Limb (tissue), 2 donors: ENCODE measurements around the gene MYO7B.
"Not testable (repeated sequence)": the region's sequence is repeated elsewhere in the genome, so short reads cannot be mapped to it uniquely, and the experiment has no call there.

Experiments
- DNase-seq, 2 donors: peaks; one replicate each; pipeline ENCODE4 v3.0.0-alpha.2; 2016; ENCODE audit errors: extremely low spot score in 2 of 2

Gene MYO7B

DNA sequence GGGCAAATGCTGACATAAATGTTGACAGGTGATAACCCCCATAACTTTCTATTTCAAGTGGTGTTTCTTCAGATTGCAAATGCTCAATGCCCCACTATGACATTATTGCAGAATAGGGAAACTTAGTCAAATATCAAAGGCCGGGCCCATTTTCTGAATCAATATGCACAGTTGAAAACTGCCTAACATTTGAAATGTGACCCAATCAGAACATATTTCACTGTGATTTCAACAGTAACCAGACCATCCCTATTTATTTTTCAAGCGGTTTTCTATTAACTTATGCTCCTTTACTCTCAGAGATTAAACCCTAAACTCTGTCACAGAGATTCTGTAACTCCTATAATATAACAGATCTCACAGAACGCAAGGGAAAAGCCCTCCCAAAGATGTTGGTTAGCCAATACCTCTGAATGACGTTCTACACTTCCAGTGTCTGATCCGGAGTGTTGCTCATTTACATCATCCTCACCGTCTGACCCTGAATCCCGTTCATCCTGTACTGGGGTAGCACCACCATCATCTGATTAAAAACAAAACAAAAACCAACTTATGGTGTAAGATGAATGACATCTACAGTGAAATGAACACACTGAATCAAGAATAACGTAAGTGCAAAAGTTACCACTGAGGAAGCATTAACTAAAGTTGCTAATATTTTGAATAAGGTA is 12.1 kb upstream of the MYO7B start:
- no peak for DNase-seq

DNA sequence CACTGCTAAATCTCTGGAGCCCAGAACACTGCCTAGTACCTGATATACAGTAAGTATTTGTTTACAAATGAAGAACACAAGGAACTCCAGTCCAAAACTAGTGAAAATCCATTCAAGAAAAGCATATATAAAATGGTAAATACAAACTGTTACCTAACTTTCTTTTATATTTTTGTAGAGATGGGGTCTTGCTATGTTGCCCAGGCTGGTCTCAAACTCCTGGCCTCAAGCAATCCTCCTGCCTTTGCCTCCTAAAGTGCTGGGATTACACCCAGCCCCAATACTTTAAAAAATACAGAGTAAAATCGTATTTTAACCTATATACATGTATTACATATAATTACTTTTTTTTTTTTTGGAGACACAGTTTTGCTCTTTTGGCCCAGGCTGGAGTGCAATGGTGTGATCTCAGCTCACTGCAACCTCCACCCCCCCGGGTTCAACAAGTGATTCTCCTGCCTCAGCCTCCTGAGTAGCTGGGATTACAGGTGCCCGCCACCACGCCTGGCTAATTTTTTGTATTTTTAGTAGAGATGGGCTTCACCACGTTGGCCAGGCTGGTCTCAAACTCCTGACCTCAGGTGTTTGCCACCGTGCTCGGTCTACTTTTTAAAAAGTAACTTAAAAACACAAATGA is 11.2 kb upstream of the MYO7B start:
- not testable (repeated sequence) for DNase-seq

- peak in 1 of 2 donors; percentile 19 for DNase-seq
Measured at GRCh38 chr2:127525691-127526131, 9.8 kb upstream of the MYO7B start.

- peak; percentile 94 to 98 for DNase-seq
Measured at GRCh38 chr2:127526132-127527000, 9.1 kb upstream of the MYO7B start, which contains the start of gene IWS1. IWS1 (minus strand) TSS chr2:127526489; CDS start chr2:127526208, 281 bp downstream.

DNA sequence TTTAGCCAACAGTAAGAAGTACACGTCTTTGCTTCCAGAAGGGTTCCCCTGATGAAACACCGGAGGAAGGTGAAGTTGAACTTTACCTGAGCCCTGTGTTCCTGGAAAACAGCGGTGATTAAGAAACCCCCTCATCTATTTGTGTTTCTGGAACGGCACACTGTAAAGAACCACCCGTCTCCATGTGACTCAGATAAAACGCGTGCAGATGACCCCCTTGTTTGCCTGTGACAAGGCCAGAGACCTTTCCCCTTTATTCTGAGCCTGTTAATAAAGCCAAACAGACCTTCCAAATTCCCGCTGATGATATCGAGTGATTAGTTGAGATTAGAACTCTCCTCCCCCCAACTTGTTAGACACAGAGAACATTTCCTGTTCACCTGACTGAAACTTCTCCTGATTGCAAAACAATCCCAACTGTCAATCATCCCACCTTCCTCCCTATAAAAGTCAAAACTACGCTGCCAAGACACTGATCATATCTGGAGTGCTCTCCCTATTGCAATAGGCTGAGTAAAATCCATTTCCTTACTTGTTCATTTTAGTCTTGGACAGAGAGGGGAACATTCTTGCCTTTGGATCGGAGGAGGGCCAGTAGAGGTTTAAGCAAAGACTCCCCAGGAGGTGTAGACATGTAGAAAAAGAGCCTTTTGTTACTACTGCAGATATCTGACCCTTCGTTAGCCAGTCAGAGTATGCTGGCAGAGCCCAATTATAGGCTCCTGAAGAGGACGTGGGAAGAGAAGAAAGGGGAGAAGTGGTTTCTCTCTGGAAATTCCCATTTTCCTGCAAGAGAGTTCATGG is 8.3 kb upstream of the MYO7B start:
- no peak for DNase-seq

GRCh38 chr2:127528487-127528886 is 7.0 kb upstream of the MYO7B start:
- no peak for DNase-seq

DNA sequence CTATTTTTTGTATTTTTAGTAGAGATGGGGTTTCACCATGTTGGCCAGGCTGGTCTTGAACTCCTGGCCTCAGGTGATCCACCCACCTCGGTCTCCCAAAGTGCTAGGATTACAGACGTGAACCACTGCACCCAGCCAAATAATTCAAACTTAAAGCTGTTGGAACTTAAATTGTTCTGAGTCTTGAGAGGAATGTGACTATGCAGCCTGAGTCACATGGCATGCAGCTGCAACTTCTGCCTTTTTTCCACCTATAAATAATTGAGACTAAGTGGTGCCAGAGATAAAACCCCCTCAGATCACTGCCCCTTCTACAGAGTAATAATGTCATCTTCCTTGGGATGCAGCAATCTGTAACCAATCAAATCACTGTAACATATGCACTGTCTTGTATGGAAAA is 6.1 kb upstream of the MYO7B start:
- not testable (repeated sequence) for DNase-seq

- DNase-seq: no peak
Measured at GRCh38 chr2:127530245-127531140, 5.0 kb upstream of the MYO7B start.

DNA sequence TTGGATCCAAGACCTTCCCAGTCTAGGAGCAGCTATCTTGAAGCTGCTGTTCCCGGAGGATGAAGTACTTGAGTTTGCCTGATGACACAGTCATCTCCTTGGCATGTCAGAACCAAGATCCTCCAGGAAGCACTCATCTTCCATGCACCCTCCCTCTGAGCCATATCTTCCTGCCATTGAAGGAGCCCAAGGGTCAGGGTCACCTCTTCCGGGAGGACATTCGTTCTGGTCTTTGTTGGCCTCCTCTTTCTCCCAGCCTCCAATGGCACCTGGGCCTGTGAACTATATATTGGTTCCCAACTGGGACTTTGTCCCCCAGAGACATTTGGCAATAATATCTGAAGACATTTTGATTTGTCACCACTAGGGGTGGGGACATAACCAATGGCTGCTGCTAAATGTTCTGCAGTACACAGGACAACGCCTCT is 4.2 kb upstream of the MYO7B start:
- no peak for DNase-seq

DNA sequence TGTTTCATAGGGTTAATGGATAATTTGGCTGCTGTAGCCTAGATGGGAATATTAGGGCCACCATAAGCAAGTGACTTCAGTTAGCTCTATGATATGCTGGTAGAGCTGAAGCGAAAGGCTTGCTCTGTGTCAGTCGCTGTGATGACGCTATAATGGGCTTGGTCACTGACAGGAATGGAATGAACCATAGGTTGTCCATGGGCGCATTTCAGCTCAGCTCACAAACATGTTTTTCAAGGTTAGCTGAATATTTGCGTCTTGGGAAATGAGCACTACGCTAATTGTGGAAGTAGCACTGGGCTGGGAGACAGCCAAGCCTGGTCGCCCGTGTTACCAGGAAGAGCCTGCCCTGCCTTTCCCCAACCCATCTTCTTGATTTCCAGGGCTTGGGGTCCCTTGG is 3.2 kb upstream of the MYO7B start:
- DNase-seq: no peak

GRCh38 chr2:127535918-127536317 is 435 bp downstream of the MYO7B start:
- no peak for DNase-seq

DNA sequence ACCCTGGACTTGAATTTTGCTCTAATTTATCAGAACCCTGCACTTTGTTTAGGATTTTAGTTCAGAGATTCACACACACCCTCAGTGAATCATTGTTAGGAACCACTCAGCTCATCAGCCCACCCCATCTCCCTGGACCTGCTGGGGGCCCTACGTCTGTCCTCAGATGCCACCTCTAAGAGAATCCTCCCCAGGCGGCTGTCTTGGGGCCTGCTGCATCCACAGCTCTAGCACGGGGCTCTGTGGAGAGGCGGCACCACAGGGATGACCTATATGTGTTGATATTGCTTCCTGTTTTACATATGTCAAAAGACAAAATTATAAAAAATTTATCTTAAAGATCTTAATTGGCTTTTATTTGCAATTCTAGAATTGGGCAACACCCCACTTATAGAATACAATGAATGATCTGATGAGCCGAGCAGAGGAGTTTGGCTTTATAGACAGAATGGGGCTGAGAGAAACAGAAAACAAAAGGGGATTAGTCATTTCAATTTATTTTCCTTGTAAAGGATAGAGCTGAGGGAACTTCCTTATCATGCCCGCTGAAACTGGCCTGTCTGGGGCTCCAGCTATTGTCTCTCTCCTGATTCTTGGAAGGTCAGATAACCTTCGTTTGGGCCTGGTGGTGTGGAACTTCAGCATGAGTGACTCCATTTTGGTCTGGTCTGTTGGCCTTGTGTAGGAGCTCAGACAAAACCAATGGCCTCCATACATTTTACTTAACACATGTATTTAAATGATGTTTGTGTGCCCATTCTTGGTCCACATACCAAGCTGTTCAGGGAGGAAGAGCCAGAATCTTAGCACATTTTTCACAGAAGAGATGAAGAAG is 1.4 kb downstream of the MYO7B start:
- DNase-seq: no peak

DNA sequence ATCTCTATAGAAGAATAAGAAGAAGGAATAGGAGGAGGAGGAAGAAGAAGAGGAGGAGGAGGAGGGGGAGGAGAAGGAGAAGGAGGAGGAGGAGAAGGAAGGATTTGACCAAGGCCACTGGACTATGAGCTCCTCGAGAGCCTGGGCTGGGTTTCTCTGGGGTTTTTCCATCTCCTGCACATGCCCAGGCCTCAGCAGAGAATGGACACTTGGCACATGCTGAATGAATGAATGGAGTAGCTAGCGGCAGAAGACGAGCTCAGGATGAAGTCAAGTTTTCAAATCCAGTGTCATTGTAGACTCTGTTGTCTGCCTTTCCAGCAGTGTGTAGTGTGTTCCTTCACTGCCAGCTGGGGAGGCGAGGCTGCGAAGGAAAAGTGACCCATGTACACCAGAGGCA is 2.2 kb downstream of the MYO7B start:
- DNase-seq: no peak

GRCh38 chr2:127541809-127542208 is 6.3 kb downstream of the MYO7B start:
- DNase-seq: no peak

DNA sequence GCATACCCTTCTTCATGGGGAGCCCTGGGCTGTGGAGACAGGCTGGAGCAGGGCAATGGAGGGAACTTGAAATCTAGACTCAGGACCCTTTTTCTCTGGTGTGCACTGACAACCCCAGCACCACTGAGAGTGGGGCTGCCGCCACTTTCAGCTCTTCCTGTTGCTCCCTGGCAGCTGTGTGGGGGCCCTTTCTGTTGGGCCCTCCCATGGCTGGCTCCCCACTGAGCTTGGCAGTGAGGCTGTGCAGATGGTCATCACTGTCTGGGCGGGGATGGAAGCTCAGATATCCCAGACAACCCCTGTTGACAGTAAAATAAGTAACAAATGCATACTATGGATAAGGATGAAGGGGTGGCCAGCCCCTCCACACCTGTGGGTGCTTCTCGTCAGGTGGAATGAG is 6.7 kb downstream of the MYO7B start:
- no peak for DNase-seq

DNA sequence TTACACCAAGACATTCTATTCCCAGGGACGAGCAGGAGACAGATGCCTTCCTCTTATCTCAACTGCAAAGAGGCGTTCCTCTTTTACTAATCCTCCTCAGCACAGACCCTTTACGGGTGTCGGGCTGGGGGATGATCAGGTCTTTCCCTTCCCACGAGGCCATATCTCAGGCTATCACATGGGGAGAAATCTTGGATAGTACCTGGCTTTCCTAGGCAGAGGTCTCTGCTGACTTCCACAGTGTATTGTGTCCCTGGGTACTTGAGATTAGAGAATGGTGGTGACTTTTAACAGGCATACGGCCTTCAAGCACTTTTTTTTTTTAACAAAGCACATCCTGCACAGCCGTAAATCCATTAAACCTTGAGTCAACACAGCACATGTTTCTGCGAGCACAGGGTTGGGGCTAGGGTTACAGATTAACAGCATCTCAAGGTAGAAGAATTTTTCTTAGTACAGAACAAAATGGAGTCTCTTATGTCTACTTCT is 7.6 kb downstream of the MYO7B start:
- DNase-seq: not testable (repeated sequence)

DNA sequence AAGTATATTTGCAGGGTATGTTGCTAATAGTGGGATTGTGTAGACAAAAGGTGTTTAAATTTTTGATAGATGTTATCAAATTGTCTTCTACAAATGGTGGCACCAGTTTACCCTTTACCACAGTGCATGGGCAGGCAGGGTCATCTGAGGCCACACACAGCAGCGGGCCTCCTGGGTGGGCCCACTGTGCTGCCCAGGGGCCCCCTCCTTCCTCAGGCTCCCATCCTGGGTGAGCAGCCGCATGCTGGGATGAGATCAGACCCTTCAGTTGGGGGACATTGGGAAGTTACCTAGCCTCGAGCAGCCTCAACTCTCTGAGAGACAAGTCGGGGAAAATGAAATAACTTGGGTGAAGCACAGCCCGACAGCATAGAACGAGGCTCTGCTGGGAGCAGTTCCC is 9.7 kb downstream of the MYO7B start:
- no peak for DNase-seq

GRCh38 chr2:127545796-127546195 is 10.3 kb downstream of the MYO7B start:
- DNase-seq: no peak

GRCh38 chr2:127546797-127547196 is 11.3 kb downstream of the MYO7B start:
- no peak for DNase-seq
